H1 (cell line): ENCODE measurements around the gene NRXN3. TPM values are rescaled to one million over a fixed set of nuclear protein-coding genes. Genes with fewer than 3 reads are reported as not detected.

Experiments used
- CTCF ChIA-PET: fragments of 300-600 bp; sonication (Branson Sonifier 250); formaldehyde crosslinking; loops from one replicate; lab custom pipeline; 2021; ENCODE audit not compliant: partially characterized antibody; lab: Charles Lee
- POLR2A ChIA-PET: fragments of 300-600 bp; sonication (Branson Sonifier 250); formaldehyde crosslinking; loops from one replicate; lab custom pipeline; 2021; ENCODE audit warnings: inconsistent platforms; ENCODE audit not compliant: partially characterized antibody; lab: Charles Lee
- DNase-seq, 2 experiments: peaks; one replicate each; pipeline versions ENCODE4 v3.0.0 to v3.0.0-alpha.2; 2010 to 2022; ENCODE audit warnings: low spot score in 2 of 2, low read depth in 1 of 2, mixed read lengths in 1 of 2
- FAIRE-seq: peaks from 2 replicates; lab custom pipeline; 2011; peaks lifted over from hg19 to GRCh38; lab: Jason Lieb, UNC
- H2AFZ ChIP-seq: 2 replicates; pipeline ENCODE4 v1.8.1; 2012; ENCODE audit warnings: low read length, inconsistent platforms
- H2AK5ac ChIP-seq: 2 replicates; pipeline ENCODE4 v1.6.1; 2013; ENCODE audit warnings: low read depth, low read length
- H2BK120ac ChIP-seq: replicated peaks from 2 replicates; pipeline ENCODE3; 2013; ENCODE audit warnings: low read depth, low read length, inconsistent platforms
- H2BK12ac ChIP-seq: 2 replicates; pipeline ENCODE4 v1.6.1; 2013; ENCODE audit warnings: low read depth, low read length
- H2BK15ac ChIP-seq: 2 replicates; pipeline ENCODE4 v1.6.1; 2013; ENCODE audit warnings: low read length
- H2BK20ac ChIP-seq: 2 replicates; pipeline ENCODE4 v1.6.1; 2013; ENCODE audit warnings: low read length
- H2BK5ac ChIP-seq: 2 replicates; pipeline ENCODE4 v1.6.1; 2013; ENCODE audit warnings: low read depth, low read length
- H3K14ac ChIP-seq: 2 replicates; pipeline ENCODE4 v1.6.1; 2013; ENCODE audit warnings: inconsistent platforms; ENCODE audit not compliant: insufficient read length
- H3K18ac ChIP-seq: 2 replicates; pipeline ENCODE4 v1.6.1; 2013; ENCODE audit warnings: low read length; ENCODE audit errors: extremely low read depth
- H3K23ac ChIP-seq: 2 replicates; pipeline ENCODE4 v1.6.1; 2013; ENCODE audit warnings: inconsistent platforms; ENCODE audit not compliant: insufficient read length
- H3K23me2 ChIP-seq: 2 replicates; pipeline ENCODE4 v1.6.1; 2013; ENCODE audit warnings: low read depth, low read length
- H3K27ac ChIP-seq: 2 replicates; pipeline ENCODE4 v1.6.1; 2011; ENCODE audit warnings: low read depth, low read length, inconsistent platforms
- H3K27me3 ChIP-seq, 4 experiments: replicated peaks in 1 of 4; 1 replicate in 1 of 4; 2 replicates in 3 of 4; pipeline versions ENCODE4 v1.6.1 to v1.8.1; 2011 to 2013; ENCODE audit warnings: low read length in 3 of 4, mild to moderate bottlenecking in 3 of 4, inconsistent platforms in 2 of 4, mixed read lengths in 2 of 4, moderate library complexity in 1 of 4; ENCODE audit not compliant: control insufficient read depth in 3 of 4, insufficient read depth in 3 of 4; ENCODE audit errors: extremely low read depth in 1 of 4
- H3K36me3 ChIP-seq, 4 experiments: 2 replicates each; pipeline versions ENCODE4 v1.6.1 to v1.8.1; 2011 to 2013; ENCODE audit warnings: mild to moderate bottlenecking in 4 of 4, low read length in 3 of 4, moderate library complexity in 2 of 4, control low read depth in 1 of 4, inconsistent platforms in 1 of 4; ENCODE audit not compliant: insufficient read depth in 4 of 4, control insufficient read depth in 2 of 4
- H3K4ac ChIP-seq: replicated peaks from 2 replicates; pipeline ENCODE3; 2013; ENCODE audit warnings: low read length, low read depth, mixed read lengths, inconsistent platforms; ENCODE audit not compliant: insufficient read length
- H3K4me1 ChIP-seq, 4 experiments: replicated peaks in 1 of 4; 1 replicate in 1 of 4; 2 replicates in 3 of 4; pipeline versions ENCODE4 v1.6.1 to v1.8.1; 2011 to 2013; ENCODE audit warnings: low read length in 3 of 4, inconsistent platforms in 2 of 4, mixed read lengths in 1 of 4; ENCODE audit not compliant: insufficient read depth in 4 of 4, control insufficient read depth in 3 of 4
- H3K4me2 ChIP-seq, 2 experiments: 2 replicates each; pipeline versions ENCODE4 v1.6.1 to v1.8.1; 2011 to 2013; ENCODE audit warnings: low read depth in 2 of 2, low read length in 2 of 2, control low read depth in 1 of 2, inconsistent platforms in 1 of 2, mild to moderate bottlenecking in 1 of 2; ENCODE audit not compliant: insufficient read depth in 1 of 2
- H3K4me3 ChIP-seq, 4 experiments: fragments of 200-600, 300-600 bp in 1 of 4; sonication (generic), shearing (Covaris generic), sonication (Bioruptor Twin) in 1 of 4; 2 replicates each; pipeline versions ENCODE4 v1.5.1 to v1.8.1; 2011 to 2016; ENCODE audit warnings: low read length in 4 of 4, low read depth in 3 of 4, control low read depth in 2 of 4, inconsistent platforms in 2 of 4, mild to moderate bottlenecking in 2 of 4, mixed read lengths in 1 of 4, moderate library complexity in 1 of 4; ENCODE audit not compliant: insufficient read depth in 2 of 4; ENCODE audit errors: extremely low read depth in 1 of 4
- H3K56ac ChIP-seq: replicated peaks from 2 replicates; pipeline ENCODE3; 2013; ENCODE audit warnings: low read depth, mild to moderate bottlenecking, mixed read lengths, low read length, inconsistent platforms; ENCODE audit not compliant: insufficient read length
- H3K79me1 ChIP-seq: 2 replicates; pipeline ENCODE4 v1.6.1; 2013; ENCODE audit warnings: low read depth, low read length, control low read depth
- H3K79me2 ChIP-seq, 2 experiments: 2 replicates each; pipeline versions ENCODE4 v1.6.1 to v1.8.1; 2012 to 2013; ENCODE audit warnings: low read length in 2 of 2, mild to moderate bottlenecking in 2 of 2, inconsistent platforms in 1 of 2; ENCODE audit not compliant: insufficient read depth in 2 of 2, control insufficient read depth in 1 of 2
- H3K9ac ChIP-seq, 4 experiments: replicated peaks in 1 of 4; 1 replicate in 1 of 4; 2 replicates in 3 of 4; pipeline versions ENCODE4 v1.6.1 to v1.8.1; 2011 to 2013; ENCODE audit warnings: low read depth in 3 of 4, low read length in 3 of 4, control low read depth in 2 of 4, mild to moderate bottlenecking in 2 of 4, moderate library complexity in 2 of 4, inconsistent platforms in 1 of 4; ENCODE audit errors: extremely low read depth in 1 of 4
- H3K9me3 ChIP-seq, 2 experiments: 2 replicates each; pipeline versions ENCODE4 v1.6.1 to v1.8.1; 2012 to 2013; ENCODE audit warnings: mild to moderate bottlenecking in 2 of 2, moderate library complexity in 2 of 2, control low read depth in 1 of 2, inconsistent platforms in 1 of 2, low read depth in 1 of 2, low read length in 1 of 2, mixed read lengths in 1 of 2; ENCODE audit not compliant: insufficient read depth in 2 of 2
- H4K20me1 ChIP-seq, 2 experiments: replicated peaks in 1 of 2; 2 replicates each; pipeline versions ENCODE3 to v1.8.1; 2011 to 2013; ENCODE audit warnings: inconsistent platforms in 2 of 2, low read length in 2 of 2, mild to moderate bottlenecking in 1 of 2; ENCODE audit not compliant: insufficient read depth in 2 of 2, control insufficient read depth in 1 of 2
- H4K5ac ChIP-seq: 2 replicates; pipeline ENCODE4 v1.6.1; 2013; ENCODE audit warnings: low read length, low read depth, mixed read lengths, inconsistent platforms; ENCODE audit not compliant: insufficient read length
- H4K8ac ChIP-seq: 2 replicates; pipeline ENCODE4 v1.8.0; 2013; ENCODE audit warnings: mild to moderate bottlenecking, moderate library complexity, low read length, inconsistent platforms; ENCODE audit not compliant: insufficient read depth; ENCODE audit errors: extremely low read depth
- H4K91ac ChIP-seq: replicated peaks from 2 replicates; pipeline ENCODE3; 2013; ENCODE audit warnings: low read length, mixed read lengths, inconsistent platforms; ENCODE audit not compliant: insufficient read length
- POU5F1 ChIP-seq: IDR thresholded peaks from 2 replicates; pipeline ENCODE4 v1.6.1; 2011; ENCODE audit warnings: low read depth, mild to moderate bottlenecking, low read length, moderate library complexity
- polyA plus RNA-seq, 7 experiments: library from polyadenylated mRNA; depleted of rRNA in 3 of 7; stranded (reverse) in 5 of 7; unstranded in 2 of 7; fragments of >200 nt in 5 of 7; fragments of 200-250 nt in 2 of 7; gene quantifications; 1 replicate in 5 of 7; 2 replicates in 1 of 7; 4 replicates in 1 of 7; pipeline versions ENCODE4 v1.2.1 to v1.2.3, GENCODE V29; 2011 to 2013; ENCODE audit warnings: missing spikeins in 2 of 7, mixed read lengths in 2 of 7
- total RNA-seq: library from RNA; stranded (reverse); fragmentation: NEBNext Ultra II Directional; extraction: Animal tissue kit (Norgen Biotek cat#: 25700); gene quantifications from 2 replicates; pipeline ENCODE4 v1.2.1, GENCODE V29; 2021
- TF ChIP-seq, protein P1 (sequence below): fragments of 300-600 bp; sonication (generic); IDR thresholded peaks from 2 replicates; pipeline ENCODE4 v1.7.1; 2012; ENCODE audit warnings: low read length, moderate library complexity, mild to moderate bottlenecking, inconsistent platforms; ENCODE audit not compliant: insufficient replicate concordance

NRXN3 gene
- total and polyA plus RNA-seq, 2 of the 8 experiments (the other 6 are each of a cell fraction or from before 2014, with no cell fraction given), result 2.6 to 4.1 TPM

DNA sequence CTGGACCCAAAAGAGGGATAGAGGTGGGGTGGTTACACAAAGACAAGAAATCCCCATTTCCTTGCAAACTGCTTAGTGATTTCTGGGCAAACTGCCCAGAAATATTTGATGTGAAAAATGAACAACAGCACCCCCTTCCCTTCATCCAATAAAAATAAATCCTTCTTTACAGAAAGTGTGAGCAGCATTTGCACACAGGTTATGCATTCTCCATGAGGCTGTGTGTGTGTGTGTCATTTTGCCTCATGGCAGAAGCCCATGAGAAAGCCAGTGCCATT is 17.2 kb upstream of the NRXN3 start:
- Histone ChIP-seq H3K9ac (no peak overlapping the region), H3K23ac (no peak overlapping the region), H3K27me3 (no peaks in the 10 kb centered on the region), H3K36me3 (no peaks in the 10 kb centered on the region), H3K79me1 (no peaks in the 10 kb centered on the region), H2BK12ac (no peak overlapping the region), H3K27ac (no peak overlapping the region), H4K91ac (no peak overlapping the region), H3K4me2 (no peak overlapping the region), H2BK120ac (no peak overlapping the region), H3K23me2 (no peaks in the 10 kb centered on the region), H3K79me2 (no peaks in the 10 kb centered on the region), H3K4me3 (no peak overlapping the region), H3K18ac (no peak overlapping the region), H3K14ac (no peak overlapping the region), H2AFZ (no peak overlapping the region), H4K20me1 (no peaks in the 10 kb centered on the region), H3K4me1 (peaks cover 0 to 4% (median under 1%) of the 10 kb centered on the region in 4 experiments; a peak in 1 of 7 replicates), H2BK15ac (no peak overlapping the region), H2AK5ac (no peak overlapping the region), H3K9me3 (no peaks in the 10 kb centered on the region), H2BK5ac (no peak overlapping the region), H4K8ac (no peak overlapping the region), H3K56ac (no peak overlapping the region), H3K4ac (no peak overlapping the region), H4K5ac (no peak overlapping the region), H2BK20ac (no peak overlapping the region)
- DNase-seq (no peak), FAIRE-seq (no peak)
- ChIA-PET CTCF (interaction anchor here (0.9 to 5.9 kb wide), 5 partner anchors 9 to 291 kb away, joined by 3 to 35 read pairs (median 4); no protein-coding TSS in a partner anchor), POLR2A (interaction anchor here (1.0 kb wide), 1 partner anchor 130 kb away, joined by 3 read pairs; no protein-coding TSS in a partner anchor)
- TF ChIP-seq POU5F1, result no peak
- TF ChIP-seq, protein P1, sequence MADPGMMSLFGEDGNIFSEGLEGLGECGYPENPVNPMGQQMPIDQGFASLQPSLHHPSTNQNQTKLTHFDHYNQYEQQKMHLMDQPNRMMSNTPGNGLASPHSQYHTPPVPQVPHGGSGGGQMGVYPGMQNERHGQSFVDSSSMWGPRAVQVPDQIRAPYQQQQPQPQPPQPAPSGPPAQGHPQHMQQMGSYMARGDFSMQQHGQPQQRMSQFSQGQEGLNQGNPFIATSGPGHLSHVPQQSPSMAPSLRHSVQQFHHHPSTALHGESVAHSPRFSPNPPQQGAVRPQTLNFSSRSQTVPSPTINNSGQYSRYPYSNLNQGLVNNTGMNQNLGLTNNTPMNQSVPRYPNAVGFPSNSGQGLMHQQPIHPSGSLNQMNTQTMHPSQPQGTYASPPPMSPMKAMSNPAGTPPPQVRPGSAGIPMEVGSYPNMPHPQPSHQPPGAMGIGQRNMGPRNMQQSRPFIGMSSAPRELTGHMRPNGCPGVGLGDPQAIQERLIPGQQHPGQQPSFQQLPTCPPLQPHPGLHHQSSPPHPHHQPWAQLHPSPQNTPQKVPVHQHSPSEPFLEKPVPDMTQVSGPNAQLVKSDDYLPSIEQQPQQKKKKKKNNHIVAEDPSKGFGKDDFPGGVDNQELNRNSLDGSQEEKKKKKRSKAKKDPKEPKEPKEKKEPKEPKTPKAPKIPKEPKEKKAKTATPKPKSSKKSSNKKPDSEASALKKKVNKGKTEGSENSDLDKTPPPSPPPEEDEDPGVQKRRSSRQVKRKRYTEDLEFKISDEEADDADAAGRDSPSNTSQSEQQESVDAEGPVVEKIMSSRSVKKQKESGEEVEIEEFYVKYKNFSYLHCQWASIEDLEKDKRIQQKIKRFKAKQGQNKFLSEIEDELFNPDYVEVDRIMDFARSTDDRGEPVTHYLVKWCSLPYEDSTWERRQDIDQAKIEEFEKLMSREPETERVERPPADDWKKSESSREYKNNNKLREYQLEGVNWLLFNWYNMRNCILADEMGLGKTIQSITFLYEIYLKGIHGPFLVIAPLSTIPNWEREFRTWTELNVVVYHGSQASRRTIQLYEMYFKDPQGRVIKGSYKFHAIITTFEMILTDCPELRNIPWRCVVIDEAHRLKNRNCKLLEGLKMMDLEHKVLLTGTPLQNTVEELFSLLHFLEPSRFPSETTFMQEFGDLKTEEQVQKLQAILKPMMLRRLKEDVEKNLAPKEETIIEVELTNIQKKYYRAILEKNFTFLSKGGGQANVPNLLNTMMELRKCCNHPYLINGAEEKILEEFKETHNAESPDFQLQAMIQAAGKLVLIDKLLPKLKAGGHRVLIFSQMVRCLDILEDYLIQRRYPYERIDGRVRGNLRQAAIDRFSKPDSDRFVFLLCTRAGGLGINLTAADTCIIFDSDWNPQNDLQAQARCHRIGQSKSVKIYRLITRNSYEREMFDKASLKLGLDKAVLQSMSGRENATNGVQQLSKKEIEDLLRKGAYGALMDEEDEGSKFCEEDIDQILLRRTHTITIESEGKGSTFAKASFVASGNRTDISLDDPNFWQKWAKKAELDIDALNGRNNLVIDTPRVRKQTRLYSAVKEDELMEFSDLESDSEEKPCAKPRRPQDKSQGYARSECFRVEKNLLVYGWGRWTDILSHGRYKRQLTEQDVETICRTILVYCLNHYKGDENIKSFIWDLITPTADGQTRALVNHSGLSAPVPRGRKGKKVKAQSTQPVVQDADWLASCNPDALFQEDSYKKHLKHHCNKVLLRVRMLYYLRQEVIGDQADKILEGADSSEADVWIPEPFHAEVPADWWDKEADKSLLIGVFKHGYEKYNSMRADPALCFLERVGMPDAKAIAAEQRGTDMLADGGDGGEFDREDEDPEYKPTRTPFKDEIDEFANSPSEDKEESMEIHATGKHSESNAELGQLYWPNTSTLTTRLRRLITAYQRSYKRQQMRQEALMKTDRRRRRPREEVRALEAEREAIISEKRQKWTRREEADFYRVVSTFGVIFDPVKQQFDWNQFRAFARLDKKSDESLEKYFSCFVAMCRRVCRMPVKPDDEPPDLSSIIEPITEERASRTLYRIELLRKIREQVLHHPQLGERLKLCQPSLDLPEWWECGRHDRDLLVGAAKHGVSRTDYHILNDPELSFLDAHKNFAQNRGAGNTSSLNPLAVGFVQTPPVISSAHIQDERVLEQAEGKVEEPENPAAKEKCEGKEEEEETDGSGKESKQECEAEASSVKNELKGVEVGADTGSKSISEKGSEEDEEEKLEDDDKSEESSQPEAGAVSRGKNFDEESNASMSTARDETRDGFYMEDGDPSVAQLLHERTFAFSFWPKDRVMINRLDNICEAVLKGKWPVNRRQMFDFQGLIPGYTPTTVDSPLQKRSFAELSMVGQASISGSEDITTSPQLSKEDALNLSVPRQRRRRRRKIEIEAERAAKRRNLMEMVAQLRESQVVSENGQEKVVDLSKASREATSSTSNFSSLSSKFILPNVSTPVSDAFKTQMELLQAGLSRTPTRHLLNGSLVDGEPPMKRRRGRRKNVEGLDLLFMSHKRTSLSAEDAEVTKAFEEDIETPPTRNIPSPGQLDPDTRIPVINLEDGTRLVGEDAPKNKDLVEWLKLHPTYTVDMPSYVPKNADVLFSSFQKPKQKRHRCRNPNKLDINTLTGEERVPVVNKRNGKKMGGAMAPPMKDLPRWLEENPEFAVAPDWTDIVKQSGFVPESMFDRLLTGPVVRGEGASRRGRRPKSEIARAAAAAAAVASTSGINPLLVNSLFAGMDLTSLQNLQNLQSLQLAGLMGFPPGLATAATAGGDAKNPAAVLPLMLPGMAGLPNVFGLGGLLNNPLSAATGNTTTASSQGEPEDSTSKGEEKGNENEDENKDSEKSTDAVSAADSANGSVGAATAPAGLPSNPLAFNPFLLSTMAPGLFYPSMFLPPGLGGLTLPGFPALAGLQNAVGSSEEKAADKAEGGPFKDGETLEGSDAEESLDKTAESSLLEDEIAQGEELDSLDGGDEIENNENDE, result no peak
